ENCODE results near the gene CEP72. TPM values are rescaled to one million over a fixed set of nuclear protein-coding genes. Genes with fewer than 3 reads are reported as not detected.

CEP72 gene
- total and polyA plus RNA-seq, 5 experiments from 2014 or later: 2.8 to 28.8 (median 6.4) TPM

DNA sequence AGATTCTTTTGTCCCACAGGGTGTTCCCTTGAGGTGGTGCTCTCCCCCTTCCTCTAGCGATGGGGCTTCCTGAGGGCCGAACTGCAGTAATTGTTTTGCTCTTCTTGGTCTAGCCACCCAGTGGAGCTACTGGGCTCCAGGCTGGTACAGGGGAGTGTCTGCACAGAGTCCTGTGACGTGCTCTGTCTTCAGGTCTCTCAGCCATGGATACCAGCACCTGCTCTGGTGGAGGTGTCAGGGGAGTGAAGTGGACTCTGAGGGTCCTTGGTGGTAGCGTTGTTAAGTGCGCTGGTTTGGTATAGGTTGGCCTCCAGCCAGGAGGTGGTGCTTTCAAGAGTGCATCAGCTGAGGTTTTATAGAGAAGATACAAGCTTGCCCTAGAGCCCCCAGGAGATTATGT lies 20.4 kb upstream of the CEP72 start:
- DNase-seq: no peak
- peaks cover 10 to 52% (median 35%) of the 10 kb centered on the region in 5 donors for H3K27me3 Mint-ChIP-seq
- H3K9me3 Mint-ChIP-seq: peaks cover 0 to 5% (median 0%) of the 10 kb centered on the region in 9 donors
- POLR2A ChIA-PET: no interaction called here
- no peak for ATAC-seq
- H3K4me3 Mint-ChIP-seq: no peak overlapping the region
- peaks cover 0 to 2% (median 0%) of the 10 kb centered on the region in 4 donors for H3K4me1 Mint-ChIP-seq
- H3K36me3 Mint-ChIP-seq: no peaks in the 10 kb centered on the region
- peak overlapping the region in 1 of 10 donors; percentile 51 for H3K27ac Mint-ChIP-seq

DNA sequence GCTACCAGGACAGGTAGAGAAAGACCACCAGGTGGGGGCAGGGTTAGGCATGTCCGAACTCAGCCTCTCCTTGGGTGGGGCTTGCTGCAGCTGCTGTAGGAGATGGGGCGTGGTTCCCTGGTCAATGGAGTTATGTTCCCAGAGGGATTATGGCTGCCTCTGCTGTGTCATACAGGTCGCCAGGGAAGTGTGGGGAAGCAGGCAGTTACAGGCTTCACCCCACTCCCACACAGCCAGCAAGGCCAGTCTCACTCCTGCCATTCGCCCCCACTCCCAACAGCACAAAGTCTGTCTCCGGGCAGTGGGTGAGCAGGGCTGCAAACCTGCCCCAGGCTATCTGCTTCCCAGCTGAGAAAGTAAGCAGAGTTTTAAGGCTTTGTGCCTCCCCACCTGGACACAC lies 20.0 kb upstream of the CEP72 start:
- peaks cover 0 to 2% (median 0%) of the 10 kb centered on the region in 4 donors for H3K4me1 Mint-ChIP-seq
- H3K9me3 Mint-ChIP-seq: peaks cover 0 to 5% (median 0%) of the 10 kb centered on the region in 9 donors
- H3K36me3 Mint-ChIP-seq: no peaks in the 10 kb centered on the region
- peaks cover 10 to 52% (median 36%) of the 10 kb centered on the region in 5 donors for H3K27me3 Mint-ChIP-seq
- H3K4me3 Mint-ChIP-seq: no peak overlapping the region
- no peak for DNase-seq
- ATAC-seq: no peak
- POLR2A ChIA-PET: no interaction called here
- no peak overlapping the region for H3K27ac Mint-ChIP-seq

DNA sequence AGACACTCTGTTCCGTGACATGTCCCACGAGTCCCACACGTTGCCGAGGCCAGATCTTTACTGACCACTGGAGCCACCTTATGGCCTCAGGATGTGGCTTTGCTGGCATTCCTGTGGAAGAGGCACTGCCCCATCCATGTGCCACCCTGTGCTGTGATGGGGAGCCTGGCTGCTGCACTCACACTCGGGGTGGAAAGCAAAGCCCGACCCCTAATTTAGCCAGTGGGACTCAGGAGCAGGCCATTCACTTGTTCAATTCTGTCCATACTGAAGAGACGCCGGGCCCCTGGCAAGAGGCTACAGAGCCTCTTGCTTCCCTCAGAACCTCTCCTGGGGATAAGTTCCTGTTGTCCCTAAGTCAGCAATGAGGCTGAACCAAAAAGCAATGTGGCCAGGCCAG lies 18.6 kb upstream of the CEP72 start:
- Mint-ChIP-seq H3K36me3 (no peaks in the 10 kb centered on the region), H3K4me3 (no peak overlapping the region), H3K4me1 (peaks cover 3 to 5% (median 3%) of the 10 kb centered on the region in 4 donors), H3K27ac (no peak overlapping the region), H3K9me3 (peaks cover 0 to 5% (median 0%) of the 10 kb centered on the region in 9 donors), H3K27me3 (peaks cover 18 to 51% (median 38%) of the 10 kb centered on the region in 5 donors)
- POLR2A ChIA-PET: no interaction called here
- no peak for ATAC-seq
- no peak for DNase-seq

DNA sequence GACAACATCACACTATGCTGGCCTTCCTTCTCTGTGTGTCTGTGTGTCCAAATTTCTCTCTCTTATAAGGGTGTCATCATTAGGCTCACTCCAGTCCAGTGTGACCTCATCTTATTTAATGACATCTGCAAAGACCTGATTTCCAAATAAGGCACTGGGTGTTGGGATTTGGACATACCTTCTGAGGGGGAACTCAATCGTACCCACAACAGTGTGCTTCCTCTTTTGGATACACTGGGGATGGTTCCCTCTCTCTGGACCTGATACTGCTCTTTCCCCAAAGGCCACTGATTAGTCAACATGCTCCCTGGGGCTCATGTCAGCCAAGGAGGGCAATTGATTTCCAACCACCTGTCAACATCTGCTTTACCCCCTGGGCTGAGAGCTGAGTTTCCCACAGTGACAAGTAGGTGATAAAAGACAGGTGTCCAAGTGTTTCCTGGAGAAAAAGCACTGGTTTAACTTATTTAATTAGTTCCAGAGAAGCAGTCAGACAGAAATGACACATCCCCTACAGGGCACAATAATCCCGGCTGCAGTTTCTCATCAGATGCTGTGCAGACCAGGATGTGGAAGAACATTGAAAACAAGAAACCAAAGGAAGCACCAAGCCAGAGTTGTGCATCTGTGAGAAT lies 17.8 kb upstream of the CEP72 start:
- no peak for ATAC-seq
- peak in 1 of 10 donors; percentile 10 for DNase-seq
- H3K4me3 Mint-ChIP-seq: no peak overlapping the region
- H3K27ac Mint-ChIP-seq: peak overlapping the region in 1 of 10 donors; percentile 50
- POLR2A ChIA-PET: no interaction called here
- peaks cover 0 to 5% (median 0%) of the 10 kb centered on the region in 9 donors for H3K9me3 Mint-ChIP-seq
- no peaks in the 10 kb centered on the region for H3K36me3 Mint-ChIP-seq
- H3K4me1 Mint-ChIP-seq: peaks cover 3 to 10% (median 5%) of the 10 kb centered on the region in 4 donors
- peaks cover 18 to 59% (median 38%) of the 10 kb centered on the region in 5 donors for H3K27me3 Mint-ChIP-seq

DNA sequence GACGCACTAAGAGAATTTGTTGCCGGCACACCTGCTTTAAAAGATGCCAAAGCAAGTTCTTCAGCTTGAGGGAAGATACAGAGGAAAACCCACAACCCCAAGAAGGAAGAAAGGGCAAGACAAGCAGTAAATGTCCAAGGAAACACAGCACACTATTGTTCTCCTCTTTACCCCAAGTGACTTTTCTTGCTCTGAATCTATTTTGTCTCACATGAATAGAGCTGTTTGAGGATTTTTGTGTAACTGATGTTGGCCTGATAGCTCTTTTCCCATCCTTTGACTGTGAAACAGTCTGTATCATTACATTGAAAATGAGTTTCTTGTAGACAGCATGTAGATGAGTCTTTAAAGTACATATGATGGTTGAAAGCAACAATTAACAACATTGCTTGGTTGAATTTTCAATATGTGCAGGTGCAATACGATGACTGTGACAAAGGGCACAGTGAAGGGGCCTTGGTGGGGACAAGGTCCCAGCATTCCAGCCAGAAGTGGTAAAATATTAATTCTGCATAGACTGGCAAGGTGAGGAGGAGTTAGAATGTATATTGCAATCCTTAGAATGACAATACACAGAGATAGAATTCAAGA lies 16.8 kb upstream of the CEP72 start:
- peaks cover 3 to 10% (median 5%) of the 10 kb centered on the region in 4 donors for H3K4me1 Mint-ChIP-seq
- ATAC-seq (no peak), DNase-seq (no peak)
- POLR2A ChIA-PET: no interaction called here
- no peaks in the 10 kb centered on the region for H3K36me3 Mint-ChIP-seq
- H3K27ac Mint-ChIP-seq: no peak overlapping the region
- H3K4me3 Mint-ChIP-seq: no peak overlapping the region
- no peaks in the 10 kb centered on the region for H3K9me3 Mint-ChIP-seq
- H3K27me3 Mint-ChIP-seq: peaks cover 18 to 65% (median 40%) of the 10 kb centered on the region in 5 donors

DNA sequence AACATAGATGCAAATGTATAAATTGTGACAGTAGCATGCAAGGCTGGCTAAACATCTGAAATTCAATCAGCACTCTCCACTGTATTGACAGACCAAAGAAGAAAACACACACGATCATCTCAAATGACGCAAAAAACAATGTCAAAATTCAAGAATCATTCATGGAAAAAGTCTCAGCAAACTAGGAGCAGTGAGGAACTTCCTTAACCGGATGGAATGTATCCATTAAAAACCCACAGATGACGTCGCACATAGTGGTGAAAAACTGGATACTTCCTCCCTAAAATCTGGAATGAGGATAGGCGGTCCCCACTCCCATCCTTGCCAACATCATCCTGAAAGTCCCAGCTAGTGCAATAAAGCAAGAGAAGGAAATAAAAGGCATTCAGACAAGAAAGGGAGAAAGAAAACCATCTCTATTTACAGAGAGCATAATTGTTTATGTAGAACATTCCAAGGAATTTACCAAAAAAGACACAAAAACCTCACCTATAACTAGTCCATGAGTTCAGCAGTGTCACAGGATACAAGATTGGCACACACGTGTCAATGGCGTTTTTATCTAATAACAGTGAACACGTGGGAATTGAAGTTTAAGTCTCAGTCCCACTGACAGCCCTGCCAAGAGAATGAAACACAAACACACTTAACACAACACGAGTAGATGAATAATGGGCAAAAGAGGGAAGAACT lies 14.1 kb upstream of the CEP72 start:
- Mint-ChIP-seq H3K27me3 (peaks cover 9 to 65% (median 32%) of the 10 kb centered on the region in 5 donors), H3K27ac (no peak overlapping the region), H3K4me1 (peaks cover 3 to 10% (median 5%) of the 10 kb centered on the region in 4 donors), H3K36me3 (no peaks in the 10 kb centered on the region), H3K9me3 (no peaks in the 10 kb centered on the region), H3K4me3 (peak overlapping the region in 1 of 10 donors; percentile 3)
- POLR2A ChIA-PET: no interaction called here
- ATAC-seq (no peak), DNase-seq (no peak)

DNA sequence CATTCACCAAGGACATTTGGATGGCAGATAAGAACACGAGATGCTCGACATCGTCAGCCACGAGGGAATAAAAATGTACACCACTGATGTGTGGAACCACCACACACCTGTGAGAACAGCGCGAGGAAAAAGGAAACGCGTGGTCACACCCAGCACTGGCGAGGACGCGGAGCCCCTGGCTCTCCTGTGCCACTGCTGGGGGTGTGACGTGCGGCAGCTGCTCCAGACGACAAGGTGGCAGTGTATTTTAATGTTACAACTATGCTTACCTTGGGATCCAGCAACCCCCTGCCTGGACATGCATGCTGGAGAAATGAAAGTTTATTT lies 13.6 kb upstream of the CEP72 start:
- Mint-ChIP-seq H3K4me3 (peak overlapping the region in 1 of 10 donors; percentile 3), H3K4me1 (peaks cover 3 to 10% (median 5%) of the 10 kb centered on the region in 4 donors), H3K36me3 (no peaks in the 10 kb centered on the region), H3K9me3 (no peaks in the 10 kb centered on the region), H3K27ac (no peak overlapping the region), H3K27me3 (peaks cover 9 to 69% (median 31%) of the 10 kb centered on the region in 5 donors)
- peak in 1 of 10 donors; percentile 14 for DNase-seq
- POLR2A ChIA-PET: no interaction called here
- peak in 1 of 2 donors; percentile 70 for ATAC-seq

DNA sequence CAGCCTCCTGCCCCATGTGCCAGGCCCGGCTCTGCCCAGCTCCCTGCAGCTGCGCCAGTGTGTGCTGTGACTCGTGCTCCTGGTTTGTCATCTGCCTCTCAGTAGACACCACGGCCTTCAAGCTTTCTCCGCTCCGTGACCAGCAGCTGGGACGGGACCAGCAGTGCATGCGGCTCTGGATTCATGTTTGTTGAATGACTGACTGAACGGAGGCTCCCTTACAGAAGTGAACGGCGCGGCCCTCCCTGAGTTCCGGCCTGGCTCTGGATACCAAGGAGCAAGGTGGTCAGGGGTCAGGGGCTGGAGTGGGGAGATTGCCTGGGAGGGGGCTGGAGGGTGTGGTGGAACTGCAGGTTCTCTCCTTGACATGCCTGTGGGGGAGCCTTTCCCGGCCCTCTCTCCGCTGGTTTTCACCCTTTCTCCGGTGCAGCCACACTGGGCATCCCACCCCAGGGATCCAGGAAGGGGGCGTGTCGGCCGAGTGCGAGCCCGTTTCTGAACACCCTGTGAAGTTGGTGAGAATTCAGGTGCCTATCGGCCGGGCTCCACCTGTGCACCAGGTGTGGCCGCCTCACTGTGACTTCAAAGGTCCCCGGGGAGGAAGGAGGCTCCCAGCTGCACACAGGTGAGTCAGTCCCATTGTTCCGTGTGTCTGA lies 11.1 kb upstream of the CEP72 start:
- POLR2A ChIA-PET: no interaction called here
- H3K27ac Mint-ChIP-seq: peak overlapping the region in 1 of 10 donors; percentile 58
- H3K4me1 Mint-ChIP-seq: peaks cover 3 to 10% (median 5%) of the 10 kb centered on the region in 4 donors
- H3K36me3 Mint-ChIP-seq: no peaks in the 10 kb centered on the region
- no peaks in the 10 kb centered on the region for H3K9me3 Mint-ChIP-seq
- no peak overlapping the region for H3K4me3 Mint-ChIP-seq
- no peak for ATAC-seq
- peaks cover 12 to 77% (median 30%) of the 10 kb centered on the region in 5 donors for H3K27me3 Mint-ChIP-seq
- peak in 1 of 10 donors; percentile 54 for DNase-seq

DNA sequence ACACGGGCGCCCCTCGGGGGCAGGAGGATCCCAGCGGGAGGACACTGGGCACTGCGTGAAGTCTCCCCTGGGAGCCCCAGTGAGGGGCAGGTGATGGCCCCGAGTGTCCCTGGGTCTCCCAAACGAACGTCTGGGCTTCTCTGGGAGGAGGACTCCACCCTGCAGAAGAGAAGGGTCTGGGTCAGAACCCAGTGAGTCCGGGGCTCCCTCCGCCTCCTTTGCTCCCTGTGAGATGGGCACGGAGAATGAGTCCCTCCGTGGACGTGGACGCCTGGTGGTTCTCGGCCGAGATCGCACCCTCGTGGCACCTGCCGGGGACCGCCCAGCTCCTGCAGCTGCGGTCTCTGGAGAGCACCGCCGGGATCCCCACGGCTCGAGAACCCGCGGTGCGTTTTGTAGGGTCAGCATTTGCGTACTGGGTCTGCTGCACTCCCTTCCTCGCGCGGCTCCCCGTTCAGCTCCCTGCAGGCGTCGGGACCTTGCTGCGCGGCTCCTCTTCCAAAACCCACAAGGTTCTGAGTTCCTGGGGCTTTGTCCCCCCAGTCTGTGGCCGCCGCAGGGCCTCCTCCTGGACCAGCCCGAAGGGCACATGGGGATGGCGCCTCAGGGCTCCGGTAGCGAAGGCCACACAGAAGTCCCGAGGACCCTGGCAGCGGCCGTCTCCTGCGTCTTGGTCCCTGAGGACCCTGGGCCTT lies 10.2 kb upstream of the CEP72 start:
- Mint-ChIP-seq H3K36me3 (no peaks in the 10 kb centered on the region), H3K4me3 (no peak overlapping the region), H3K27ac (no peak overlapping the region), H3K27me3 (peaks cover 14 to 75% (median 31%) of the 10 kb centered on the region in 5 donors), H3K9me3 (no peaks in the 10 kb centered on the region), H3K4me1 (peaks cover 3 to 10% (median 5%) of the 10 kb centered on the region in 4 donors)
- POLR2A ChIA-PET: no interaction called here
- DNase-seq: peak in 1 of 10 donors; percentile 49
- no peak for ATAC-seq

DNA sequence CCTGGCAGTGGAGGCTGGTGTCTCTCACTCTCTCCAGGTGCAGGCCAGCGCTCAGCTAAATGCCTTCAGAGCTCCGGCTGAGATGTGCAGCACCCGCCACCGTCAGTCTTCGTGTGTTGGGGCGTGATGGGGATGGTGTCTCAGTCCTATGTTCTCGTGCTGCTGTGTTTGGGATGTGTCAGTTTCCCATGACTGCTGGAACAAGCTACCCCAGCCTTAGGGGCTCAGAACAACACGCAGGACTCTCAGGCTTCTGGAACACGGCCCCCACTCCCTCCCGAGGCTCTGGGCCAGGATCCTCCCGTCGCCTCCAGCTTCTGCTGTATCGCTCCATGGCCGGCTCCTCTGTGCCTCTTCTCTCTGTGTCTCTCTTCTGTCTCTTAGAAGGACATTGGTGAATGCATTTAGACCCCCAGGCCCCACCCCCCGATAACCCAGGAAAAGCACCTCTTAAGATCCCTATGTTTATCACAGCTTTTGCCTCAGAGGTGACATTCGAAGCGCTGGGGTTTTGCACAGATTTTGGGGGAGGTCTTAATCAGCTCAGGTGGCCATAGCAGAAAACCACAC lies 9.6 kb upstream of the CEP72 start:
- DNase-seq (peak in 1 of 10 donors; percentile 10), ATAC-seq (no peak)
- H3K36me3 Mint-ChIP-seq: no peaks in the 10 kb centered on the region
- peaks cover 6 to 15% (median 11%) of the 10 kb centered on the region in 4 donors for H3K4me1 Mint-ChIP-seq
- H3K9me3 Mint-ChIP-seq: no peaks in the 10 kb centered on the region
- H3K27me3 Mint-ChIP-seq: peaks cover 12 to 80% (median 36%) of the 10 kb centered on the region in 5 donors
- no peak overlapping the region for H3K4me3 Mint-ChIP-seq
- POLR2A ChIA-PET: no interaction called here
- no peak overlapping the region for H3K27ac Mint-ChIP-seq

DNA sequence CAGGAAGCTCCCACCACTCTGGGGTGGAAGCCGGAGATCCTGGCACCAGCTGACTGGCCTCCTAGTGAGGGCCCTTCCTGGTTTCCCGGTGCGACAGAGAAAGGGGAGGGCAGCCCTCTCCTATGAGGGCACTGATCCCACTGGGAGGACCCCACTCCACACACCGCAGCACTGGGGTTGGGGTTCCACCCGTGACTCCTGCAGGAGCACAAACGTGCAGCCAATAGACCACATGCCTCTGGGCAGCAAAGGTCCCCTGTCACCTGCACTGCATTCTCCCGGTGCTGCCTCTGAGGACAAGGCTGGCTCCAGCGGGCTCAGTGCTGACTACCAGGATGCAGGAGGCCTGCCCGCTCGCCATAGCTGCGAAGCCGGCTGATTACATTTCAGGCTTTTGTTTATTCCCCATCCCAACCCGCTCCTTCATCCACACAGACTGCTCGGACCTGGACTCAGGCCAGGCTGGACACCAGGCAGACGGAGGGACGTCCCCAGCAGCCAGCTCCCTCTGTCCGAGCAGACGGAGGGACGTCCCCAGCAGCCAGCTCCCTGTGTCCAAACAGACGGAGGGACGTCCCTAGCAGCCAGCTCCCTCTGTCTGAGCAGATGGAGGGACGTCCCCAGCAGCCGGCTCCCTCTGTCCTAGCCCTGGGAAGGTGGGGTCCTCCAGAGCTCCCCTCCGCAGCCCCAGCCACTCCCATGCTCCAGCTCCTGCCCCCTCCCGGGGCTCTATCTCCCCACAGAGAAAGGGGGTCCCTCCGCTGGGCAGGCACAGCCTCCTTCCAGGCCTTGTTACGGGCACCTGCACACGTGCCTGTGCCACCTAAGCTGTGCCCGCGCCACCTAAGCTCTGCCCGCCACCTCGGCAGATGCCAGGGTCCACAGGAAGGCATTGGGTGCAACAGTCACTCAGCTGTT lies 8.8 kb upstream of the CEP72 start:
- no peaks in the 10 kb centered on the region for H3K36me3 Mint-ChIP-seq
- ATAC-seq: no peak
- H3K9me3 Mint-ChIP-seq: no peaks in the 10 kb centered on the region
- peaks cover 10 to 15% (median 14%) of the 10 kb centered on the region in 4 donors for H3K4me1 Mint-ChIP-seq
- peak in 1 of 10 donors; percentile 61 for DNase-seq
- POLR2A ChIA-PET: no interaction called here
- peaks cover 7 to 80% (median 38%) of the 10 kb centered on the region in 5 donors for H3K27me3 Mint-ChIP-seq
- H3K4me3 Mint-ChIP-seq: no peak overlapping the region
- no peak overlapping the region for H3K27ac Mint-ChIP-seq
